ENCODE measurements around the gene C10orf67. TPM values are rescaled to one million over a fixed set of nuclear protein-coding genes. Genes with fewer than 3 reads are reported as not detected.
A peak's percentile ranks its signal among the peaks of the same experiment; 100 is the strongest.

C10orf67 gene
- total RNA-seq, 1 experiment from 2014 or later = not detected

GRCh38 chr10:23157691-23158369 is 186.8 kb downstream of the C10orf67 start:
- CTCF ChIA-PET = interaction anchor here (0.8 to 0.9 kb wide), 2 partner anchors 29 to 136 kb away, joined by 3 to 4 read pairs; no protein-coding TSS in a partner anchor
- DNase-seq (ENCODE audit: low read depth, low spot score) = no peak
- Histone ChIP-seq H3K4me3 (ENCODE audit: low read depth in 2 of 2, low read length in 2 of 2) (no peak overlapping the region), H3K27me3 (ENCODE audit: control insufficient read depth, insufficient read depth, low read length) (no peaks in the 10 kb centered on the region), H3K9me3 (ENCODE audit: control insufficient read depth, insufficient read depth, low read depth, low read length) (no peaks in the 10 kb centered on the region), H3K36me3 (ENCODE audit: control insufficient read depth, insufficient read depth, low read length) (no peaks in the 10 kb centered on the region), H3K4me1 (ENCODE audit: control insufficient read depth, insufficient read depth, low read length) (0 out of 2 replicates have a peak, but pooled peaks cover 3% of the 10 kb centered on the region), H3K27ac (ENCODE audit: low read length) (no peak overlapping the region)
- TF ChIP-seq TCF7L2 (IDR thresholded peaks at IDR 0.05; ENCODE audit: low read depth, low read length) (no peak), CTCF (IDR thresholded peaks at IDR 0.05) (no peak), REST (IDR thresholded peaks at IDR 0.05; ENCODE audit: insufficient read depth in 1 of 2, low read depth in 2 of 2, low read length in 1 of 2) (no peak), SIN3A (IDR thresholded peaks at IDR 0.05; ENCODE audit: borderline replicate concordance, insufficient read depth, low read depth, low read length) (no peak), POLR2AphosphoS5 (IDR thresholded peaks at IDR 0.05; ENCODE audit: low read depth, low read length) (no peak)
- intact Hi-C loops (cut with micrococcal nuclease; ENCODE audit: unreplicated experiment) = loop anchor here (1.0 to 10.0 kb wide), 2 partner anchors 135 to 547 kb away; no protein-coding TSS in a partner anchor
- BruUV-seq (replicated peaks) = no TSS peak
- in situ Hi-C loops (cut with HindIII; ENCODE audit: low pct_unique_long_range_greater_than_20kb, low sequenced_read_pairs) = no loop called here
- peak; percentile 84 for ATAC-seq
- POLR2A ChIA-PET = no interaction called here

GRCh38 chr10:23157239-23157681 is 187.3 kb downstream of the C10orf67 start:
- CTCF ChIA-PET = interaction anchor here (0.8 kb wide), 1 partner anchor 30 kb away, joined by 4 read pairs; no protein-coding TSS in a partner anchor
- intact Hi-C loops (cut with micrococcal nuclease; ENCODE audit: unreplicated experiment) = loop anchor here (10.0 kb wide), 1 partner anchor 548 kb away; no protein-coding TSS in a partner anchor
- in situ Hi-C loops (cut with HindIII; ENCODE audit: low pct_unique_long_range_greater_than_20kb, low sequenced_read_pairs) = no loop called here
- H3K27ac ChIP-seq (ENCODE audit: low read length) = no peak overlapping the region
- no peak for DNase-seq (ENCODE audit: low read depth, low spot score)
- ATAC-seq = no peak
- no peaks in the 10 kb centered on the region for H3K9me3 ChIP-seq (ENCODE audit: control insufficient read depth, insufficient read depth, low read depth, low read length)
- no TSS peak for BruUV-seq (replicated peaks)
- no peaks in the 10 kb centered on the region for H3K36me3 ChIP-seq (ENCODE audit: control insufficient read depth, insufficient read depth, low read length)
- TF ChIP-seq CTCF (IDR thresholded peaks at IDR 0.05) (no peak), REST (IDR thresholded peaks at IDR 0.05; ENCODE audit: insufficient read depth in 1 of 2, low read depth in 2 of 2, low read length in 1 of 2) (no peak), SIN3A (IDR thresholded peaks at IDR 0.05; ENCODE audit: borderline replicate concordance, insufficient read depth, low read depth, low read length) (no peak), POLR2AphosphoS5 (IDR thresholded peaks at IDR 0.05; ENCODE audit: low read depth, low read length) (no peak), TCF7L2 (IDR thresholded peaks at IDR 0.05; ENCODE audit: low read depth, low read length) (no peak)
- no peak overlapping the region for H3K4me3 ChIP-seq (ENCODE audit: low read depth in 2 of 2, low read length in 2 of 2)
- 0 out of 2 replicates have a peak, but pooled peaks cover 3% of the 10 kb centered on the region for H3K4me1 ChIP-seq (ENCODE audit: control insufficient read depth, insufficient read depth, low read length)
- POLR2A ChIA-PET = no interaction called here
- H3K27me3 ChIP-seq (ENCODE audit: control insufficient read depth, insufficient read depth, low read length) = no peaks in the 10 kb centered on the region

All from Panc1 (cell line).